SK-N-SH (cell line): Measurements from ENCODE around the gene SUMO2.
"Not testable (repeated sequence)": the region's sequence is repeated elsewhere in the genome, so short reads cannot be mapped to it uniquely, and the experiment has no call there.

Experiments
- CHD2 ChIP-seq: fragments of 150-350 bp; IDR thresholded peaks from 2 replicates; pipeline ENCODE4 v1.6.1; 2018; ENCODE audit warnings: low read length; ENCODE audit not compliant: partially characterized antibody
- ELF1 ChIP-seq: IDR thresholded peaks from 2 replicates; pipeline ENCODE4 v1.4.0; 2012
- EP300 ChIP-seq, 2 experiments: IDR thresholded peaks; 2 replicates each; pipeline versions ENCODE4 v1.4.0 to v1.6.1; 2012; ENCODE audit warnings: borderline replicate concordance in 1 of 2, low read depth in 1 of 2, low read length in 1 of 2
- MAX ChIP-seq: IDR thresholded peaks from 2 replicates; pipeline ENCODE4 v1.4.0; 2012; ENCODE audit warnings: low read depth
- POLR2AphosphoS5 ChIP-seq: IDR thresholded peaks from 2 replicates; pipeline ENCODE4 v1.6.1; 2012; ENCODE audit warnings: low read depth, low read length
- RCOR1 ChIP-seq: fragments of 150-350 bp; IDR thresholded peaks from 2 replicates; pipeline ENCODE4 v1.6.1; 2017; ENCODE audit warnings: antibody characterized with exemption, low read length
- REST ChIP-seq: IDR thresholded peaks from 2 replicates; pipeline ENCODE4 v1.6.1; 2012; ENCODE audit warnings: mild to moderate bottlenecking, low read depth, low read length, moderate library complexity
- RFX5 ChIP-seq: IDR thresholded peaks from 2 replicates; pipeline ENCODE4 v1.6.1; 2012; ENCODE audit warnings: mild to moderate bottlenecking, improper control_type of control experiment, low read length
- SIN3A ChIP-seq: IDR thresholded peaks from 2 replicates; pipeline ENCODE4 v1.6.1; 2012; ENCODE audit warnings: low read depth, mild to moderate bottlenecking, low read length, moderate library complexity, borderline replicate concordance
- TAF1 ChIP-seq: IDR thresholded peaks from 2 replicates; pipeline ENCODE4 v1.6.1; 2012; ENCODE audit warnings: low read depth, mild to moderate bottlenecking, low read length, moderate library complexity, borderline replicate concordance
- TEAD4 ChIP-seq: IDR thresholded peaks from 2 replicates; pipeline ENCODE4 v1.4.0; 2012; ENCODE audit warnings: mild to moderate bottlenecking, borderline replicate concordance; ENCODE audit not compliant: insufficient read depth
- USF2 ChIP-seq: fragments of 150-350 bp; IDR thresholded peaks from 2 replicates; pipeline ENCODE4 v1.6.1; 2017; ENCODE audit warnings: antibody characterized with exemption, low read length, low read depth, borderline replicate concordance
- TF ChIP-seq, protein P1 (sequence below): fragments of 200-600 bp; sonication (generic); IDR thresholded peaks from 2 replicates; pipeline ENCODE4 v1.6.1; 2017; ENCODE audit warnings: antibody characterized with exemption, mild to moderate bottlenecking, moderate library complexity

DNA sequence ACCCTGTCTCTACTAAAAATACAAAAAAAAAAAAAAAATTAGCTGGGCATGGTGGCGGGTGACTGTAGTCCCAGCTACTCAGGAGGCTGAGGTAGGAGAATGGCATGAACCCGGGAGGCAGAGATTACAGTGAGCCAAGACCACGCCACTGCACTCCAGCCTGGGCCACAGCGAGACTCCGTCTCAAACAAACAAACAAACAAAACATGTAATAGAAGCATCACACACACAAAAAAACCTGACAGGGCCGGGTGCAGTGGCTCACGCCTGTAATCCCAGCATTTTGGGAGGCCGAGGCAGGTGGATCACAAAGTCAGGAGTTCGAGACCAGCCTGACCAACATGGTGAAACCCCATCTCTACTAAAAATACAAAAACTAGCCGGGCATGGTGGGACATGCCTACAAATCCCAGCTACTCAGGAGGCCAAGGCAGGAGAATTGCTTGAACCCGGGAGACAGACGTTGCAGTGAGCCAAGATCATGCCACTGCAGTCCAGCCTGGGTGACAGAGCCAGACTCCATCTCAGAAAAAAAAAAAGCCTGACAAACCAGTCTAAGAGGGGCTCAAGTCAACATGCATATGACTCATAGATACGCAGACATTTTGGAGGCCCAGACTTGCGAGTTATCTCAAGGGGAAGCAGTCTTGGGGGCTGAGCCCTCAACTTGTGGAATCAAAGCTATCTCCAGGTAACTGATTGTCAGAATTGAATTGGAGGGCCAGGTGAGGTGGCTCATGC lies 49.0 kb downstream of the SUMO2 start:
- TF ChIP-seq ELF1; EP300 (IDR thresholded peaks at IDR 0.05; ENCODE audit: borderline replicate concordance in 1 of 2, low read depth in 1 of 2, low read length in 1 of 2); USF2; TAF1; CHD2; MAX; REST; RCOR1; SIN3A; TEAD4; RFX5: not testable (repeated sequence)
- TF ChIP-seq, protein P1, sequence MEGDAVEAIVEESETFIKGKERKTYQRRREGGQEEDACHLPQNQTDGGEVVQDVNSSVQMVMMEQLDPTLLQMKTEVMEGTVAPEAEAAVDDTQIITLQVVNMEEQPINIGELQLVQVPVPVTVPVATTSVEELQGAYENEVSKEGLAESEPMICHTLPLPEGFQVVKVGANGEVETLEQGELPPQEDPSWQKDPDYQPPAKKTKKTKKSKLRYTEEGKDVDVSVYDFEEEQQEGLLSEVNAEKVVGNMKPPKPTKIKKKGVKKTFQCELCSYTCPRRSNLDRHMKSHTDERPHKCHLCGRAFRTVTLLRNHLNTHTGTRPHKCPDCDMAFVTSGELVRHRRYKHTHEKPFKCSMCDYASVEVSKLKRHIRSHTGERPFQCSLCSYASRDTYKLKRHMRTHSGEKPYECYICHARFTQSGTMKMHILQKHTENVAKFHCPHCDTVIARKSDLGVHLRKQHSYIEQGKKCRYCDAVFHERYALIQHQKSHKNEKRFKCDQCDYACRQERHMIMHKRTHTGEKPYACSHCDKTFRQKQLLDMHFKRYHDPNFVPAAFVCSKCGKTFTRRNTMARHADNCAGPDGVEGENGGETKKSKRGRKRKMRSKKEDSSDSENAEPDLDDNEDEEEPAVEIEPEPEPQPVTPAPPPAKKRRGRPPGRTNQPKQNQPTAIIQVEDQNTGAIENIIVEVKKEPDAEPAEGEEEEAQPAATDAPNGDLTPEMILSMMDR: not testable (repeated sequence)
- peak; percentile 18; the same call in 1 of the 2 replicates for TF ChIP-seq POLR2AphosphoS5
